ENCODE data around the gene PPP1R27. TPM values are rescaled to one million over a fixed set of nuclear protein-coding genes. Genes with fewer than 3 reads are reported as not detected.

PPP1R27 gene
- total RNA-seq, 1 experiment from 2014 or later: not detected

DNA sequence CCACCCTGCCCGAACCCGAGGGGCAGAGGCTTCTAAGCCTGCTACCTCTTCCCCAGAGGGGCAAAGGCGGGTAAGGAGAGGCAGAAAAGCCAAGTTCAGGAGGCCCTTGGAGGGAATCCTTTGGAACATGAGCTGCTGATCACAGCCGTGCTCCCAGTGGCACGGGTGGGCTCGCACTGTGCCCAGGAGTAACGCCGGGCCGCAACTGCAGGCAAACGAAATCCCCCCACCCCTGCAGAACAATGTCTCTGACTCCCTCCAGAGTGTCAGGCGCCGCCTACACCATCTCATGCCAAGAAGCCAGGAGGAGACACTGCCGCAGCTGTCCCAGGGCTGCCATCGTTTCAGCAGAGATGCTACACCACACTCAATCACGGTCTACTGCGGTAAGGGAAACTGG, 16.6 kb upstream of the PPP1R27 start:
- no peaks in the 10 kb centered on the region for H3K27me3 ChIP-seq (replicated peaks; ENCODE audit: insufficient read depth, low read depth, low read length, poor library complexity)
- CTCF ChIA-PET: no interaction called here
- no peak overlapping the region for H3K4me3 ChIP-seq (ENCODE audit: low read depth, low read length, poor library complexity, severe bottlenecking)
- intact Hi-C loops (cut with micrococcal nuclease; ENCODE audit: unreplicated experiment): no loop called here
- POLR2A ChIA-PET (ENCODE audit: low non-redundant PET): no interaction called here
- H3K36me3 ChIP-seq (ENCODE audit: insufficient read depth, low read length, poor library complexity, severe bottlenecking): peaks cover 80% of the 10 kb centered on the region
- H3K9me3 ChIP-seq (ENCODE audit: low read depth, low read length, poor library complexity, severe bottlenecking): no peaks in the 10 kb centered on the region
- no peak for DNase-seq (ENCODE audit: low spot score)
- no TSS peak for BruUV-seq (replicated peaks)
- TF ChIP-seq EZH2 (IDR thresholded peaks at IDR 0.05; ENCODE audit: borderline replicate concordance, low read depth, low read length, poor library complexity, severe bottlenecking) (no peak), CTCF (conservative IDR thresholded peaks at IDR 0.05; ENCODE audit: low read depth, low read length) (no peak)
- H3K27ac ChIP-seq (ENCODE audit: low read depth, low read length, poor library complexity, severe bottlenecking): no peak overlapping the region
- H3K4me1 ChIP-seq (ENCODE audit: insufficient read depth, low read length, poor library complexity, severe bottlenecking): no peaks in the 10 kb centered on the region

GRCh38 chr17:81849457-81849856, 14.6 kb upstream of the PPP1R27 start:
- no peak overlapping the region for H3K4me3 ChIP-seq (ENCODE audit: low read depth, low read length, poor library complexity, severe bottlenecking)
- H3K27ac ChIP-seq (ENCODE audit: low read depth, low read length, poor library complexity, severe bottlenecking): no peak overlapping the region
- peaks cover 81% of the 10 kb centered on the region for H3K36me3 ChIP-seq (ENCODE audit: insufficient read depth, low read length, poor library complexity, severe bottlenecking)
- intact Hi-C loops (cut with micrococcal nuclease; ENCODE audit: unreplicated experiment): no loop called here
- ChIA-PET POLR2A (ENCODE audit: low non-redundant PET) (no interaction called here), CTCF (no interaction called here)
- no peak for TF ChIP-seq EZH2 (IDR thresholded peaks at IDR 0.05; ENCODE audit: borderline replicate concordance, low read depth, low read length, poor library complexity, severe bottlenecking)
- TF ChIP-seq CTCF (conservative IDR thresholded peaks at IDR 0.05; ENCODE audit: low read depth, low read length): no peak
- H3K9me3 ChIP-seq (ENCODE audit: low read depth, low read length, poor library complexity, severe bottlenecking): no peaks in the 10 kb centered on the region
- no TSS peak for BruUV-seq (replicated peaks)
- DNase-seq (ENCODE audit: low spot score): no peak
- H3K4me1 ChIP-seq (ENCODE audit: insufficient read depth, low read length, poor library complexity, severe bottlenecking): no peaks in the 10 kb centered on the region
- H3K27me3 ChIP-seq (replicated peaks; ENCODE audit: insufficient read depth, low read depth, low read length, poor library complexity): no peaks in the 10 kb centered on the region

GRCh38 chr17:81846743-81847689, 12.2 kb upstream of the PPP1R27 start:
- CTCF ChIA-PET: no interaction called here
- POLR2A ChIA-PET (ENCODE audit: low non-redundant PET): no interaction called here
- no TSS peak for BruUV-seq (replicated peaks)
- peaks cover 76% of the 10 kb centered on the region for H3K36me3 ChIP-seq (ENCODE audit: insufficient read depth, low read length, poor library complexity, severe bottlenecking)
- TF ChIP-seq EZH2 (IDR thresholded peaks at IDR 0.05; ENCODE audit: borderline replicate concordance, low read depth, low read length, poor library complexity, severe bottlenecking): no peak
- TF ChIP-seq CTCF (conservative IDR thresholded peaks at IDR 0.05; ENCODE audit: low read depth, low read length): no peak
- H3K27me3 ChIP-seq (replicated peaks; ENCODE audit: insufficient read depth, low read depth, low read length, poor library complexity): no peaks in the 10 kb centered on the region
- H3K27ac ChIP-seq (ENCODE audit: low read depth, low read length, poor library complexity, severe bottlenecking): no peak overlapping the region
- intact Hi-C loops (cut with micrococcal nuclease; ENCODE audit: unreplicated experiment): no loop called here
- H3K4me1 ChIP-seq (ENCODE audit: insufficient read depth, low read length, poor library complexity, severe bottlenecking): no peaks in the 10 kb centered on the region
- no peak overlapping the region for H3K4me3 ChIP-seq (ENCODE audit: low read depth, low read length, poor library complexity, severe bottlenecking)
- no peak for DNase-seq (ENCODE audit: low spot score)
- no peaks in the 10 kb centered on the region for H3K9me3 ChIP-seq (ENCODE audit: low read depth, low read length, poor library complexity, severe bottlenecking)
